WI38 (cell line): Measurements from ENCODE around the gene ST8SIA5.

Source experiments
- H3K4me3 ChIP-seq: 2 replicates; pipeline ENCODE4 v1.5.1; 2011; ENCODE audit warnings: low read depth, mild to moderate bottlenecking, control low read depth, low read length
- TF ChIP-seq, protein P1 (sequence below): IDR thresholded peaks from 2 replicates; pipeline ENCODE4 v1.5.1; 2012; ENCODE audit warnings: low read depth, mild to moderate bottlenecking, control low read depth, low read length

The ST8SIA5 gene

DNA sequence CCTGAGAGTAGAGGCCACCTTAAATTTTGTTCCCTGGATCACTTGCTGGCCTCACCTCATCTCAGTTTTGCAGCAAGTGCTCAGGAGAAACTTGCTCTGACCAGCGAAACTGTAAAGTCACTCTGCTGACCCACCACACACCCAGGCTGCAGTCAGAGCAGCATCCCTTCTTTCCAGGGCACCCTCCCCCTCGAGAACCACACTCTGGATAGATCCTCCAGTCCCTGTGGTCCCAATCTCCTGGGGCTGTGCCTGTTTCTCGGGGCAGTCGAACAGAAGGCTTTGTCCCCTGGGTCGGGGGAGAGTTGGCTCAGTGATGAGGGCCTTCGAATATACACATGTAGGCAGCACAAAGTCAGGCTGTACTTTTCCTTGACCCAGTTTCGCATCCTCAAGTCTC lies 18.4 kb downstream of the ST8SIA5 start:
- TF ChIP-seq, protein P1, sequence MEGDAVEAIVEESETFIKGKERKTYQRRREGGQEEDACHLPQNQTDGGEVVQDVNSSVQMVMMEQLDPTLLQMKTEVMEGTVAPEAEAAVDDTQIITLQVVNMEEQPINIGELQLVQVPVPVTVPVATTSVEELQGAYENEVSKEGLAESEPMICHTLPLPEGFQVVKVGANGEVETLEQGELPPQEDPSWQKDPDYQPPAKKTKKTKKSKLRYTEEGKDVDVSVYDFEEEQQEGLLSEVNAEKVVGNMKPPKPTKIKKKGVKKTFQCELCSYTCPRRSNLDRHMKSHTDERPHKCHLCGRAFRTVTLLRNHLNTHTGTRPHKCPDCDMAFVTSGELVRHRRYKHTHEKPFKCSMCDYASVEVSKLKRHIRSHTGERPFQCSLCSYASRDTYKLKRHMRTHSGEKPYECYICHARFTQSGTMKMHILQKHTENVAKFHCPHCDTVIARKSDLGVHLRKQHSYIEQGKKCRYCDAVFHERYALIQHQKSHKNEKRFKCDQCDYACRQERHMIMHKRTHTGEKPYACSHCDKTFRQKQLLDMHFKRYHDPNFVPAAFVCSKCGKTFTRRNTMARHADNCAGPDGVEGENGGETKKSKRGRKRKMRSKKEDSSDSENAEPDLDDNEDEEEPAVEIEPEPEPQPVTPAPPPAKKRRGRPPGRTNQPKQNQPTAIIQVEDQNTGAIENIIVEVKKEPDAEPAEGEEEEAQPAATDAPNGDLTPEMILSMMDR, result no peak
- no peak overlapping the region for H3K4me3 ChIP-seq

DNA sequence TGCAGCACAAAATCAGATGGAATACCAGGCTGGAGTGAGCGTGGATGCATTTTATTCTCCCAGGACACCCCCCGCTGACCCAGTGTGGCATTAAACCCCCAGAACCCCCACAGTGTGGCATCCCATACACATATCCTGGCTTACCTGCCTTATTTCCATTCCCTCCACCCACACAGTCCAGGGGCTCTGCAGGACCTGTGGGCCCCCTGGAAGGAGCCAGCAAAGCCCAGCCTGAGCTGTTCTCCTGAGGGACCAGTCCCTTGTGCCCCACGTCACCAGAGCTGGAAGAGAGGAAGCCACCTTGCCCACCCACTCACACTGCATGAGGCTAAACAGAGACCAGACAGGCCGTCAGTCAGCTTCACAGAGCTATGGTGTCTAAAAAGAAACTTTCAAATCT lies 20.1 kb downstream of the ST8SIA5 start:
- H3K4me3 ChIP-seq, result no peak overlapping the region
- TF ChIP-seq, protein P1, result no peak

DNA sequence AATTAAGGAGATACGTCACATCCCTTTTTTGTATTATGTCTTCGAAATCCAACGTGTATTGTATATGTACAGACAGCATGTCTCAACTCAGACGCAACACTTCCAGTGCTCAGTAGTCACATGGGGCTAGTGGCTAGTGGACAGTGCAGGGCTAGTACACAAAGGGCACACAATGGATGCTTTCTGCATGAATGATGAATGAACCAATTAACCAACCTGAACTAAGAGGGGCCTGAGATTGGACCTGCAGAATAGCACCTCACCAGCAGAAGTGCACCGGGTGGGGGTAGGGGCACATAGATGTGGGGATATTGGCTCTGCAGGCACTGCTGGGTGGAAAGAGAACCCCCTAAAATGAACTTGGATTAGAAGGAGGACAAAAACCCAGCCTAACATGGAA lies 20.7 kb downstream of the ST8SIA5 start:
- TF ChIP-seq, protein P1, result no peak
- no peak overlapping the region for H3K4me3 ChIP-seq

DNA sequence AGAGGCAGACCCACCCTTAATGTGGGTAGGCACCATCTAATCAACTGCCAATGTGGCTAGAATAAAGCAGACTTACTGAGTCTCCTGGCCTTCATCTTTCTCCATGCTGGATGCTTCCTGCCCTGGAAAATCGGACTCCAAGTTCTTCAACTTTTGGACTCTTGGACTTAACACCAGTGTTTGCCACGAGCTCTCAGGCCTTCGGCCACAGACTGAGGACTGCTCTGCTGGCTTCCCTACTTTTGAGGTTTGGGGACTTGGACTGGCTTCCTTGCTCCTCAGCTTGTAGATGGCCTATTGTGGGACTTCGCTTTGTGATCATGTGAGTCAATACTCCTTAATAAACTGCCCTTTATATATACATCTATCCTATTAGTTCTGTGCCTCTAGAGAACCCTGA lies 21.9 kb downstream of the ST8SIA5 start:
- TF ChIP-seq, protein P1, result no peak
- H3K4me3 ChIP-seq, result no peak overlapping the region

DNA sequence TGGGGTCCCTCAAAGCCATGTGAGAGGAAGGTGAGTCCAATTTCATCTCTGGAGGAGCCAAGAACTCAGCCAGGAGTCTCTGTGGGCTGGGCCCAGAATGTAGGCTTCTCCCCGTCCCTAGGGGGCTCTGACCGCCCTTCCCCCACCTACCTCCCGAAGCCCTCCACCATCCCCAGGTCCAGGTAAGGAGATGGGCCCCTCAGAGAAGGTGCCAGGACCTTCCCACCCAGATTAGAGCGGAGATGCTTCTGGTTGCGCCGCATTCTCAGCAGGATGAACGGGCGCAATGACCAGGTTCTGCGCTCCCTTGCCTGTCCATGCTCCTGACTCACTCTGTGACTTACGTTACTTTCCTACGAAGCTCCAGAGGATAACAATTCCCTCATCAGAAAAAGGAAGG lies 23.0 kb downstream of the ST8SIA5 start:
- TF ChIP-seq, protein P1, result no peak
- no peak overlapping the region for H3K4me3 ChIP-seq

DNA sequence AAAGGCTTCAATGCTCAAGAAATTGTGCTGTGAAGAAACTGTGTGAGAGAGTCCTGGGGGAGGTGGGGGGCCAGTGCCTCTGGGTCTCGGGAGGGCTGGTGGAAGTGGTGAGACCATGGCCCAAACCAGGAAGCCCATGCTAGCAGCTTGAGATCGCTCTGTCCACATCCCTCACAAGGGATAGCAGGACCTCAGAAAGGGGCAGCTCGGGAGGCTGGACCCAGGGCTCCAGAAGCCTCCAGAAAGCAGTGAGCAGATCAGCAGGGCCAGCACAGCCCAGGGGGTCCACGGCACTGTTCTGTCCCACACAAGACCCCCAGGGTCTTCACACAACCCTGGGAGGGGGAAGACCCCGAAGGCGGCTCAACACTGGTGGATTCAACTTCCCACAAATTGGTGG lies 24.1 kb downstream of the ST8SIA5 start:
- TF ChIP-seq, protein P1, result no peak
- H3K4me3 ChIP-seq, result no peak overlapping the region

DNA sequence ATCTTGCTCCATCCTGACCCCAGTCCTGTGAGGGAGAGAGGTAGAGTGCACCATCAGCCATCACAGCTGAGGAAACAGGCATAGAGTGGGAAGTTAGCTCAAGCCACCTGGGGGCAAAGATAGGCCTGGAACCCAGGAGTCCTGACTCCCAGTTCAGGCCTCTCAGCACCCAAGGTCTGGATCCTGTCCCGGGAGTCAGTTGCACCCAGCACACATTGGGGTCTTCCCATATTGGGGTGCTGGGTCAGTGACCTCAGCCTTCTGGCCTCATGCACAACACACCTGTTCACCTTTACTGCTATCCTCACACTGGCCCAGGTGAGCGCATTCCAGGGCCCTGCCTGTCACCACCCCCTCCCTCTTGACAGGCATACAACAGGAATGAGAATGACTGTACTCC lies 24.7 kb downstream of the ST8SIA5 start:
- TF ChIP-seq, protein P1, result no peak
- no peak overlapping the region for H3K4me3 ChIP-seq

DNA sequence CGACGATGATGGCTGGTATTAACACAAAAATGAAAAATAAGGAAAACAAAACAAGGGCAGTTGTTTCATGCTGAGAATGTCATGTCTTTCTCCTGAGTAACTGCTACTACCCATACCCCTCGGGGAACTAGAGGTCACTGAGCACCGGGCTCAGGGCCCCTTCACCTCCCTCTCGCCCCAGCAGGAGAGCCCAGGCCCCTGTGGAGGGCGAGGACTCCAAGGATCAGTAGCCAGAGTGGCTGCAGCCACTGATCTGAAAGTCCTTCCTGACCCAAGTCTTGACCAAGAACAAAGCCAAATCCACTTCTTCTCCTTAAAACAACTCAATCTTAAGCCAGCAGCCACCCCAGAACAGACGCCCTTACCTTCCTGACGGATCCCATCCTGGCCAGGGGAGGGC lies 25.5 kb downstream of the ST8SIA5 start:
- TF ChIP-seq, protein P1, result no peak
- H3K4me3 ChIP-seq, result no peak overlapping the region
